M059J (cell line): ENCODE results near the gene LMO1. TPM values are rescaled to one million over a fixed set of nuclear protein-coding genes. Genes with fewer than 3 reads are reported as not detected.

Experiments used
- DNase-seq: peaks from one replicate; pipeline ENCODE4 v3.0.0-alpha.2; 2012; ENCODE audit warnings: low read depth
- total RNA-seq: library from RNA; depleted of rRNA; stranded (reverse); fragments of >200 nt; shearing (Covaris generic); gene quantifications from 2 replicates; pipeline ENCODE4 v1.2.3, GENCODE V29; 2014

Gene LMO1
- total RNA-seq, 1 experiment from 2014 or later: not detected

DNA sequence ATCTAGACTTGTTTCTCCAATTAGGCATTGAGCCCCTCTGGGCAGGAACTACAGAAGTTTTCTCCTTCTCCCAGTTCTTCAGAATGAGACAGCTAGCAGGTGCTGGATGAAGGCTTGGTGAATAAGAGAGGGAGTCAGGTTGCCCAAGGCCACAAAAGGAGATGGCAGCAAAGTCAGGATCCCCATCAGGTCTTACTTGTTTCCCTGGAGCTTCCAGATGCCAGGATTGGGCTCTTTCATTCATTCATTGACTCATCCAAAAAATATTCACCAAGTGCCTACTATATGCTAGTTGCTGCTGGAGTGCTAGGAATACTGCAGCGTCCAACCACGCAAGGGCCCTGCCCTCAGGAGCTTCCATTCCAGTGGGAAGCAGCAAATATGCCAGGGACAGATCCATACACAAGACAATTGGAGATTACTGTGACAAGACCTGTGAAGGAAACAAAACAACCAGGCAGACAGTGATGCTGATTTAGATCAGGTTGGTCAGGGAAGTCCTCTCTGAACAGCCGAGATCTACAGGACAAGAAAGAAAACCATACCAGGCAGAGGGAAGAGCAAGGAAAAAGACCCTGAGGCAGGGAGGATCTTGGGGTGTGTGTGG lies 24.6 kb upstream of the LMO1 start:
- no peak for DNase-seq

DNA sequence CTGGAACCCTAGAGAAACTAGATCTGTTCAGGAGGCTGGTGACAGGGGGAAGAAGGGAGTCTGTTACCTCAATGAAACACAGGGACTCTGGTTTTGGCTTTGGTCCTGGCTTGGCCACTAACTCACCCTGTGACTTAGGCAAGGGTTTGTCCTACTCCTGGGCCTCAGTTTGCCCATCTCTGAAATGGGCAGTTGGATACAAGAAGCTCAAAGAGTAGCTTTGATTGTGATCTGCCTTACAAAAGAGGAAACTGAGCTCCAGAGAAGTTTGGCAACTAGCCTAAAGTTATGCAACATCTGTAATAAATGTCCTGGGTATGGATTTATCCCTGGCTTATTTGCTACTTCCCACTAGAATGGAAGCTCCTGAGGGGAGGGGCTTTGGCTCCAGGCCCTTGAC lies 24.0 kb upstream of the LMO1 start:
- DNase-seq: no peak

- DNase-seq: no peak
These were observed 23.6 kb upstream of the LMO1 start for GRCh38 chr11:8287297-8287696.

GRCh38 chr11:8286886-8287285 lies 23.2 kb upstream of the LMO1 start:
- DNase-seq: no peak

DNA sequence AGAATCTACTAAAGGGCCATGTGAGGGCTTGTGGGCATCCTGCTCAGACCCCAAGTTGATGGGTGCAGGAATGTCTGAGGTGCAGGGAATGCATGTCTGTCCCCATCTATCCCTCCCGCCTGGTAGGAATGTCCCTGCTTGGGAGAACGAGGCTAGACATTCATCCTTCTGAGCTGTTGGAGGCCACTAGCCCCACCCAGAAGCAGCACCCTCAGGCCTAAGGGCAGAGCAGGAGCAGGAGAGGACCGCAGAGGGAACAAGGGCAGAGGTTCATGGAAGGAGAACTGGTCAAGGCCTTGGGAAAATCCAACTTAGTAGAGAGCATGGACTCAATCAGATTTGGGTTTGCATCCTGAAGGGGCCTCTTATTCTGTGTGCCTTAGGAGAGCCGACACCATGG lies 22.1 kb upstream of the LMO1 start:
- no peak for DNase-seq

DNA sequence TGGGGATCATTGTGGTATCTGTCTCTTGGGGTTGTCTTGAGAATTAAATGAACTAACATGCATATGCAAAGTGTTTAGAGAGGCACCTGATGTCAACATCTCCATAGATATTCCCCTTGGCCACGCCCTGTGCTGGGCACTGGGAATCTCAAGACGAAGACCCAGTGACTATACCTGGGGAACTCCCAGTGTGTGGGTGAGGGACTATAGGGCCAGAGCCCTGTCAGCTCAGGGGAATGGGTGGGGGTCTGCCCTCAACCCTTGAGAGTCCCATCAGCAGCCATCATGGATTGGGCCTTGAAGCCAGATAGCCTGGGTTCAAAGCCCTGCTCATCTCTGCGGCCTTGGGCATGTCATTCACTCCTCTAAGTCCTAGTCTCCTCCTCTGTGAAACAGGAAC lies 21.6 kb upstream of the LMO1 start:
- DNase-seq: no peak

DNA sequence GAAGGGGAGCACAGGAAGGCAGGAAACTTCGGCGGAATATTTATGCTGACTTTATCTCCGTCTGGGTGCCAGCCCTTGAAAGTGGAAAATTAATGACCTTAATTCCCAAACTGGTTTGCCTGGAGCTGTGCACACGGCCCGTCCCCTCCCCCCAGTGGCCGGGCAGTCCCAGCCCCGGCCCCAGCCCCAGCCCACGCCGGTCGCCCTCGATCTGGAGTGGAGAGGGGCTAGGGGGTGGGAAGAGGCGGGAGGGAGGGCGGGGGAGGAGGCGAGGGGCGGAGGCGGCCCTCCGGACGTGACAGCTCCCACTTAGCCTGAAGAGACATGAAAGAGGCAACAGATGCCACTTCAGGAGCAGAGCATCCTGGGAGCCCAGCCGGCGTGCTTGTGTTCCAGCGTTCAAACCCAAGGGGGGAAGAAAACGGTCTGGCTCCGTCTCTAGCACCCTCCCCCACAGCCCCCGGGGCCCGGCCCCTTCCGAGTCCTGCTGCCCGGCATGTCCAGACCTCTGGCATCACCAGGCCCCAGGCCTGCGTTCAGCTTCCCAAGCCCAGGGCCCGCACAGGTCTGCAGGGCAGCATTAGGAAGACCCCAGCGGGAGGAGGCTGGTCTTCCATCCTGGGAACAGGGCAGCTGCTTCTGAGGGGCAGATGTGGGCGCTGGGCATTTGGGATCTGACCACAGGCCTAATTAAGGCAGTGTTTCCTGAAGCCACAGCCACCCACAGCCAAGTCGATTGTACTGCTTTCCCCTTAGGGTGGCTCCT lies 20.0 kb upstream of the LMO1 start:
- no peak for DNase-seq

DNA sequence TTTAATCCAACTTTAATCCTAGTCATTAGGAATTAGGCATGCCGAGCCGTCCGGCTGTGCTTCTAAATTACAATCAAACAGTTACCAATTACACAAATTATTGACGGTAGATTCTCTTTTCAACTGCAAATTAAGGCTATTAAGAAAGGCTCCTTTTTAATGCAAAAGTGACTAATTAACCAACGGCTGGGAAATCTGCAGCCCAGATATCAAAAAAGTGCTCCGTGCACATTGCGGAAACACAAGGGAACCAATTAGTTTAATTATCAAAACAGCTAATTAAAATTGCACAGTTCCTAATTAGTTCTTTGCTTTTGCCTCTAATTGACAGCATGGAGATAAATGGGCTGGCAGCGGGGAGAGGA lies 19.4 kb upstream of the LMO1 start:
- no peak for DNase-seq

- no peak for DNase-seq
These were observed 19.0 kb upstream of the LMO1 start for GRCh38 chr11:8282631-8283030.

DNA sequence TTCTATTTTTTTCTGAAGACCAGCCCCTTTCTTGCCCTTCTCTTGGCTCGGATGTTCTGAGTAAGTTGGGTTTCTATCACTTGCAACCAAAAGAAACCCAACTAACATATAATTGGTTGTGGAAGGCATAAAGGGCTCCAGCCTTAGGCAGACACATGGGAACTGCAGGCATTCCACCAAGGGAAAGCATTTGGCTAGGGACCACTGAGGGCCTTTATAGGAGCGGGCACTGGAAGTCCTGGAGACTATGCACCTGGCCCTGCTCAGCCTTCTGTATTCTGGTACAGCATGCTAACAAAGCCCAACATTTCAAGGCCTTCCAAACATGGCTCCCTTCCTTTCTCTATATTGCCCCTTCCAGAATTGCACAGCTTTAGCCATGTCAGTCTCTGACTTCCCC lies 17.6 kb upstream of the LMO1 start:
- DNase-seq: no peak

DNA sequence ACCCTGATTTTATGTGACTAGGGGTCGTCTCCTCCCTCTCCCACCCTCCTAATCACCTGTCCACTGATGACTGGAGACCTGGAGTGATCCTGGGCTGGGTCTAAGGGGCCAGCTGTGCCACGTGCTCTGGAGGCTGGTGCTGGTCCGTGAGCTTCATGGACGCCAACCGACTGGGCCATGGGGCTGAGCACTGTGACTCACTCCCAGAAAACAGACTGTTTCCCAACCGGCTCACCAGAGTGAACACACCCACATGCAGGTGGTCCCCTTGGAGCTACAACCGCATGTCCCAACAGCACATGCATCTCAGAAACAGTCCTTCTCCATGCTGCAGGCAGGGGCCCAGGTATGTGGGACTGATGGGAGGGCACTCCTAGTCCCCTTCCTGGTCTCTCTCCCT lies 14.0 kb upstream of the LMO1 start:
- DNase-seq: no peak

GRCh38 chr11:8276528-8276927 lies 12.8 kb upstream of the LMO1 start:
- no peak for DNase-seq

DNA sequence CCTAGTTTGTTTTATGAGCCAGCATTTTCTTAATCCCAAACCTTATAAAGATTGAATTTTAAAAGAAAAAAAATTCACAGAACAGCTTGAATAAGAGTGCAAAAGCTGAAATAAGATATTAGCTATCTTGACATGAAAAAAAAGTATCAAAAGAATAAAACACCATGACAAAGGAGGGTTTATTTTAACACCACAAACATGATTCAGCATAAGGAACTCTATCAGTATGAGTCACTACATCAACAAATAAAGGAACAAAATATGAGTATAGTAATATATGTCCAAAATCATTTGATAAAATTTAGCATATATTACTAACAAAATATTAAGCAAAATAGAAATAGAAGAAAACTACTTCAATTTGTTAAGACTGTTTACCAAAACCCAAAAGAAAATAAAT lies 9.6 kb upstream of the LMO1 start:
- no peak for DNase-seq

GRCh38 chr11:8271106-8271886 lies 7.6 kb upstream of the LMO1 start:
- no peak for DNase-seq

DNA sequence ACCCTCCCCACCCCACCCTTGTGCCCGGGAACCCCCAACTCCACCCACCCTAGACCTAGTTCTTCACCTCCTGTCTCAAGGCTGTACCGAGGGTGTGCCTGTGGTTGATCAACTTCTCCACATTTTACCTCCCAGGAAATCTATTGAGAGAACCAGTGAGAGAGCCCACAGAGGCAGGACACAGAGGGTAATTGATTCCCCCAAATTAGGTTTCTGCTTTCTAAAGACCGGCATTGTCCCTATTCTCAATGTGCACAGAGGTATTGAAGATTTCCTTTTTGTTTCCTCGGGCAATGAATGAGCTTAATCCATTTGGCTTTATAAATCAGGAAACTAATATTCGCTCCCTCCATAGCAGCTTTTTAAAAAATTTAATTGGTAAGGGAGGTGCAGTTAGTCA lies 6.0 kb upstream of the LMO1 start:
- no peak for DNase-seq

- no peak for DNase-seq
These were observed 5.1 kb upstream of the LMO1 start for GRCh38 chr11:8268530-8269400.

DNA sequence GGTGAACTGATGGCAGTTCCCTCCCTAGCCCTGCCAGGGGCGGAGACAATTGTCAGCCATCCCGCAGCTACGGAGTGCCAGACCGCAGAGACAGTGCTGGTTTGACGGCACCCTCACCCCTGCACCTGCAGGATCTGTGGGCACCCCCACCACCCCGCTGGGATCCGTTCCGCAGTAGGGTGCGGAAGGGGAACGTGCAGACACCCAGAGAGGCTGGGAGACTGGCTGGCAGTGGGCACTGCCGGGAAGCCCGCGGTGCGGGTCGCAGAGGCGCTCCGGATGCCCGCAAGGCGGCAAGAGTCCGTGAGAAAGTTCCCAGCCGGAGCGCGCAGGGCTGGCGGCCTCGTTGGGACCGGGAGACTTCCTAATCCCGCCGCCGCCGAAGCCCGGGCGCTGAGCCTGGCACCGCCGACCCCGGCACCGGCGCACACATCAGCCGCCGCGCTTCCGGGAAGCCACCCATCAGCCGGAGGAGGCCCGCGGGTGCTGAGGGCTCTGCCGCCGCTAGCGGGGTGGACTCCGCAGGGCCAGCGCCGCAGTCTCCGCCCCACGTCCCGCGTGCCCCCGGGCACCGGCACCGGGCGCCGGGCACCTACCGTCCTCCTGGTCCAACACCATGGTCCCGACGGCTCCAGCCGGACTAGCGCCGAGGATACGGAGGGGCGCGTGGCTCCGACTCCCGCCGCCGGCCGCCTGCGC lies 4.3 kb upstream of the LMO1 start:
- DNase-seq: no peak

GRCh38 chr11:8267280-8267679 lies 3.6 kb upstream of the LMO1 start:
- no peak for DNase-seq

GRCh38 chr11:8266246-8267241 lies 2.9 kb upstream of the LMO1 start:
- no peak for DNase-seq

DNA sequence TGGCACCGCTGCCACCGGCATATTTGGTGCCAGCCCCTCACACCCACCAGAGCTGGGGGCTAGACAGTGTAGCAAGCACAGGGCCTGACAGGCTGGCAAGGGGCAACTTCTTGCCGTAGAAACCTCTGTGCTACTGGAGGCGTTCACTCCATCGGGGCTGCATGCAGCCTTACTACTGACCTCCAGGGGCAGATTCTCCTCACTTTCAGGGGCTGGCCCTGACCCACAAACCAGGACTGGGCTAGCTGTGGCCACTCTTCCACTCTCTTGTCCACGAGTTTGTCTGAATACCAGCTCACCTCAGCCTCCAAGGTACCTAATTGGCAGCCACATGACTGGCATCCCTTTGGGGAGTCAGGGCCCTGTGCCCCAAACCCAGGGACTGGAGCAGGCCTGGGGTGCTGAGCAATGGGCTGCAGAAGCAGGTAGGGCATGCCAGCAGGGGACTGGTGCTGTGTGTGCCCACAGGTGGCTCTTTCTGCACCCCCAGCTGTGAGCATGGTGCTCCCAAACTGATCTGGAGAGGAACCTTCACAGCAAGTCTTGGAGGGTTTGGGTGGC lies 2.1 kb upstream of the LMO1 start:
- no peak for DNase-seq
